ENCODE measurements around the gene FAM107B. TPM values are rescaled to one million over a fixed set of nuclear protein-coding genes. Genes with fewer than 3 reads are reported as not detected.

FAM107B gene
- total and polyA plus RNA-seq, 2 of the 4 experiments (the other 2 are of a cell fraction): 26.4 to 27.1 TPM

- Histone ChIP-seq H3K23ac (ENCODE audit: low read depth, low read length) (no peak overlapping the region), H3K9me3 (ENCODE audit: control insufficient read depth, insufficient read depth, low read length) (peaks cover 2% of the 10 kb centered on the region; the same call in 1 of the 2 replicates), H3K4ac (ENCODE audit: low read depth, low read length) (no peak overlapping the region), H3K4me1 (ENCODE audit: control insufficient read depth, insufficient read depth, low read length) (peaks cover 12% of the 10 kb centered on the region), H4K5ac (ENCODE audit: low read depth, low read length) (no peak overlapping the region), H3K27ac (ENCODE audit: insufficient read depth, low read length) (no peak overlapping the region), H3K36me3 (ENCODE audit: control insufficient read depth, insufficient read depth, low read length) (no peaks in the 10 kb centered on the region), H3K18ac (ENCODE audit: low read depth, low read length) (no peak overlapping the region), H2AK9ac (replicated peaks; ENCODE audit: low read depth, low read length, poor library complexity) (no peak overlapping the region), H3K14ac (replicated peaks; ENCODE audit: low read depth, low read length) (no peak overlapping the region), H2BK20ac (ENCODE audit: low read depth, low read length) (no peak overlapping the region), H4K20me1 (ENCODE audit: insufficient read depth, low read length) (no peaks in the 10 kb centered on the region), H2BK5ac (ENCODE audit: low read depth, low read length, poor library complexity, severe bottlenecking) (no peak overlapping the region), H3K27me3 (ENCODE audit: control insufficient read depth, insufficient read depth, low read length) (no peaks in the 10 kb centered on the region), H3K4me2 (ENCODE audit: low read depth, low read length) (no peak overlapping the region), H3K56ac (ENCODE audit: extremely low read depth, insufficient read depth, low read length) (no peak overlapping the region), H2AFZ (replicated peaks; ENCODE audit: low read length, poor library complexity) (no peak overlapping the region), H3K79me1 (ENCODE audit: low read depth in 1 of 2, low read length in 2 of 2) (no peaks in the 10 kb centered on the region), H2BK120ac (ENCODE audit: low read depth, low read length) (no peak overlapping the region), H4K91ac (ENCODE audit: insufficient read depth, low read depth, low read length) (no peak overlapping the region), H3K4me3 (ENCODE audit: insufficient read depth, low read depth, low read length) (no peak overlapping the region), H4K8ac (ENCODE audit: low read depth in 2 of 2, low read length in 2 of 2) (no peak overlapping the region), H3K9me1 (ENCODE audit: insufficient read depth, low read length) (peaks cover 18% of the 10 kb centered on the region), H2AK5ac (ENCODE audit: low read depth, low read length) (no peak overlapping the region), H2BK15ac (ENCODE audit: low read depth, low read length) (no peak overlapping the region), H3K9ac (ENCODE audit: low read depth, low read length) (no peak overlapping the region)
- dilution Hi-C loops (cut with HindIII; ENCODE audit: low sequenced_read_pairs, unreplicated experiment) (no loop called here), intact Hi-C loops (cut with micrococcal nuclease) (no loop called here), in situ Hi-C loops (cut with MboI; ENCODE audit: low sequenced_read_pairs) (no loop called here)
- TF ChIP-seq USF2 (IDR thresholded peaks at IDR 0.05; ENCODE audit: low read depth, low read length) (no peak), POLR2A (IDR thresholded peaks at IDR 0.05; ENCODE audit: low read depth, low read length) (no peak), MXI1 (IDR thresholded peaks at IDR 0.05; ENCODE audit: borderline replicate concordance, low read depth, low read length) (no peak), RCOR1 (IDR thresholded peaks at IDR 0.05; ENCODE audit: insufficient replicate concordance, low read length) (no peak), RAD21 (IDR thresholded peaks at IDR 0.05; ENCODE audit: low read length) (no peak), BHLHE40 (IDR thresholded peaks at IDR 0.05; ENCODE audit: low read depth, low read length) (no peak), CHD1 (IDR thresholded peaks at IDR 0.05; ENCODE audit: low read depth, low read length) (no peak), SMC3 (IDR thresholded peaks at IDR 0.05; ENCODE audit: low read depth, low read length) (no peak), FOS (IDR thresholded peaks at IDR 0.05; ENCODE audit: low read depth, low read length) (no peak), RFX5 (IDR thresholded peaks at IDR 0.05; ENCODE audit: low read depth, low read length) (no peak)
- no peak for DNase-seq
- WGBS, 2 experiments (ENCODE audit: extremely low coverage in 2 of 2, insufficient read length in 1 of 2): no CpG with 5 or more reads among the region's 2 CpGs
- POLR2A ChIA-PET (ENCODE audit: unreplicated experiment): no interaction called here
- CTCF ChIA-PET: interaction anchor here (1.2 kb wide), 1 partner anchor 139 kb away, joined by 3 read pairs; no protein-coding TSS in a partner anchor
- no TSS peak for BruUV-seq (replicated peaks)
- ATAC-seq (ENCODE audit: low read depth): no peak
Observed at GRCh38 chr10:14684354-14684753, 90.3 kb downstream of the FAM107B start.

Data from IMR-90 (cell line).